ENCODE data around the gene RRAD. TPM values are rescaled to one million over a fixed set of nuclear protein-coding genes. Genes with fewer than 3 reads are reported as not detected.
A peak's percentile ranks its signal among the peaks of the same experiment; 100 is the strongest.

RRAD gene
- total RNA-seq, 1 donor from 2014 or later, result 32.9 TPM

DNA sequence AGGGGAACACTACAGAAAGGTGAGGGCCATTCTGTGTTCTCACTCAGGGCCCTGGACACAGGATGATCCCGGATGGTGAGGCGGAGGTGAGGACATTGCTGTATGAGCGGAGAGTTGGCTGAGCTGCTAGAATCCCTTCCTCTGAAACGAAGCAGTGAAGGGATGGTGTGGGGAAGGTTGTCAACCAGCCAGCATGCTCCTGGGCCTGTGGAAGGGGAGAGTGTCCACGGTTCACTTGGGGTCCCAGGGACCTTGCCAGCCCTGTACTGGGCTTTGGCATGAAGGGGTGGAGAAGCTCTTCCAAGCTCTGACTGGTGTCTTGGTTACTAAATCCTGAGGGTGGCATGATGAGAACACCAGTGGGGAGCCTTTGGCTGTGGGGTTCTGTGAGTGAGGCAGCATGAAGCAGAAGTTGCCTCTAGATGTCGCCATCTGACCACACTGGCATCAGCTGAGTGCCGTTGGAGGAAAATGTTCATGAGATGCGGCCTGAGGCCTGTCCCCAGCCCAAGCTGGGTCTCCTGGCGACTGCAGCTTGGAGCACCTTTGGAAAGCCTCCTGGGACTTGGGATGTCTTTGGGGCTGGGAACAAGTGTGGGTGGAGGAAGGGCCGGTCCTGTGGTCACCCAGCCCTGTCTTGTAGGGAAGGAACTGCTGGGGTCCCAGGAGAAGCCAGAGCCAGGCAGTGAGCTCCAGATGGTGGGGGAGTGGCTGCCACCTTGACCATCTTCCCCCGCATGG, 30.2 kb downstream of the RRAD start:
- Histone ChIP-seq H3K27me3 (ENCODE audit: control insufficient read depth, insufficient read depth, low read length) (no peaks in the 10 kb centered on the region), H3K36me3 (ENCODE audit: control insufficient read depth, insufficient read depth, low read length) (no peaks in the 10 kb centered on the region), H3K4me3 (ENCODE audit: low read depth, low read length) (no peak overlapping the region)
- TF ChIP-seq, protein P1, sequence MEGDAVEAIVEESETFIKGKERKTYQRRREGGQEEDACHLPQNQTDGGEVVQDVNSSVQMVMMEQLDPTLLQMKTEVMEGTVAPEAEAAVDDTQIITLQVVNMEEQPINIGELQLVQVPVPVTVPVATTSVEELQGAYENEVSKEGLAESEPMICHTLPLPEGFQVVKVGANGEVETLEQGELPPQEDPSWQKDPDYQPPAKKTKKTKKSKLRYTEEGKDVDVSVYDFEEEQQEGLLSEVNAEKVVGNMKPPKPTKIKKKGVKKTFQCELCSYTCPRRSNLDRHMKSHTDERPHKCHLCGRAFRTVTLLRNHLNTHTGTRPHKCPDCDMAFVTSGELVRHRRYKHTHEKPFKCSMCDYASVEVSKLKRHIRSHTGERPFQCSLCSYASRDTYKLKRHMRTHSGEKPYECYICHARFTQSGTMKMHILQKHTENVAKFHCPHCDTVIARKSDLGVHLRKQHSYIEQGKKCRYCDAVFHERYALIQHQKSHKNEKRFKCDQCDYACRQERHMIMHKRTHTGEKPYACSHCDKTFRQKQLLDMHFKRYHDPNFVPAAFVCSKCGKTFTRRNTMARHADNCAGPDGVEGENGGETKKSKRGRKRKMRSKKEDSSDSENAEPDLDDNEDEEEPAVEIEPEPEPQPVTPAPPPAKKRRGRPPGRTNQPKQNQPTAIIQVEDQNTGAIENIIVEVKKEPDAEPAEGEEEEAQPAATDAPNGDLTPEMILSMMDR (IDR thresholded peaks at IDR 0.05; ENCODE audit: insufficient read depth, low read length, poor library complexity, severe bottlenecking), result peak; percentile 88
- DNase-seq (ENCODE audit: low read depth), result no peak

DNA sequence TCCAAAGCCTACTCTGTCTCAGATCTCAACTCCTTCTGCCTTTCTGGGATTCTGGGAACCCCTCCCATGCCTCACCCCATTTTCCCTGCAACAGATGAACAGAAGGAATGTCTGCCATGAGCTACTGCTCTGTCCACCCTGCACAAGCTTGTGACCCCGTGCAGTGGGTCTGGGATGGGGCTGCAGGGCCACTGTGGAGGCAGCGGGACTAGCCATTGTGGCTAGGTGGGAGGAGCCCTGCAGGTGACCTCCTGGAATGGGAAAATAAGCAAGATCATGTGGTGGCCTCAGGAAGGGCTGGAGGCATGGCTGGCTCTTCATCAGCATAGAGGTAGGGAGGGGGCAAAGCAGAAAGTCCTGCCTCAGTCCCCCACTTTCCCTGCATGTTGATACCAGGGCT, 31.3 kb downstream of the RRAD start:
- no peak for DNase-seq (ENCODE audit: low read depth)
- H3K27me3 ChIP-seq (ENCODE audit: control insufficient read depth, insufficient read depth, low read length), result no peaks in the 10 kb centered on the region
- TF ChIP-seq, protein P1 (IDR thresholded peaks at IDR 0.05; ENCODE audit: insufficient read depth, low read length, poor library complexity, severe bottlenecking), result no peak
- no peaks in the 10 kb centered on the region for H3K36me3 ChIP-seq (ENCODE audit: control insufficient read depth, insufficient read depth, low read length)
- H3K4me3 ChIP-seq (ENCODE audit: low read depth, low read length), result no peak overlapping the region

DNA sequence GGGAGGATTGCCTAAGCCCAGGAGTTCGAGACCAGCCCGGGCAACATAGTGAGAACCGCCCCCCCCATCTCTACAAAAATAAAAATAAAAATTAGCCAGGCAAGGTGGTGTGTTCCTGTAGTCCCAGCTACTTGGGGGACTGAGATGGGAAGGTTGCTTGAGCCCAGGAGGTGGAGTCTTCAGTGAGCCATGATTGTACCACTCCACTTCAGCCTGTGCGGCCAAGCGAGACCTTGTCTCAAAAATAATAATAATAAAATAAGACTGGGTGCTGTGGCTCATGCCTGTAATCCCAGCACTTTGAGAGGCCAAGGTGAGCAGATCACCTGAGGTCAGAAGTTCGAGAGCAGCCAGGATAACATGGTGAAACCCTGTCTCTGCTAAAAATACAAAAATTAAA, 33.5 kb downstream of the RRAD start:
- TF ChIP-seq, protein P1 (IDR thresholded peaks at IDR 0.05; ENCODE audit: insufficient read depth, low read length, poor library complexity, severe bottlenecking), result no peak
- Histone ChIP-seq H3K27me3 (ENCODE audit: control insufficient read depth, insufficient read depth, low read length) (no peaks in the 10 kb centered on the region), H3K36me3 (ENCODE audit: control insufficient read depth, insufficient read depth, low read length) (no peaks in the 10 kb centered on the region), H3K4me3 (ENCODE audit: low read depth, low read length) (no peak overlapping the region)
- DNase-seq (ENCODE audit: low read depth), result no peak

DNA sequence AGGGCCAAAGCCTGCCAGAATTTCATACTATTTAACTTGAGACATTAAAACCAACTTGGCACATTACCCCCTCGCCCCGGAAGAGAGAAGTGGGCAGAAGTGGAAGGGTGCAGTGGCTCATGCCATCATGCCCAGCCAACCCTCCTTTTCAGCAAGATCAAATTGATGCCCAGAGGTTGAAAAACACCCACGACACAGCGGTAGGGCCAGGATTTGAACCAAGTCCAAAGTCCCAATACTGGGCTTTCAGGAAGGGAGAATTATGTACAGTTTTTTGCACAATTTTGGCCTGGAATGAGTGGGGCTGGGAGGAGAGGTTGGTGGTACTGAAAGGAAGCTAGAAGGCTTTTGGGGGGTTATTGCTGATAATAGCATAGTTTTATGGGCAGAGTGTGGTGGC, 34.0 kb downstream of the RRAD start:
- DNase-seq (ENCODE audit: low read depth), result no peak
- H3K36me3 ChIP-seq (ENCODE audit: control insufficient read depth, insufficient read depth, low read length), result no peaks in the 10 kb centered on the region
- TF ChIP-seq, protein P1 (IDR thresholded peaks at IDR 0.05; ENCODE audit: insufficient read depth, low read length, poor library complexity, severe bottlenecking), result no peak
- H3K27me3 ChIP-seq (ENCODE audit: control insufficient read depth, insufficient read depth, low read length), result no peaks in the 10 kb centered on the region
- no peak overlapping the region for H3K4me3 ChIP-seq (ENCODE audit: low read depth, low read length)

DNA sequence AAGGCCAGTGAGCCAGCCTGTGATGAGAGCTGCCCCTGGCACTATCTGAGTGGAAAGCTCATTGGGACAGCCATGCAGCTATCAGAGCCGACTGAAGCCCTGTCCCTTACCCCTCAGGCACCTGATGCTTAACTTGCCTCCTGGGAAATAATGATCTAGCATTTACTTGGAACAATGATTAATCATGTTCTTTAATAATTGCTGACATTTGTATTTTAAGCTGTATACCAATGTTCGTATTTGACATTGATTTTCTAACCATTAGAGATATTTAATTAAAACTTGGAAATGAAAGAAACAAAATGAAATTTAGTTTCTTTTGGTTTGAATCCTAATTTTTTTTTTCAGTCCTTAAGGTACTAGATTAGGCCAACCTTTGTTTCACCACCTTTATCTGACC, 34.5 kb downstream of the RRAD start:
- TF ChIP-seq, protein P1 (IDR thresholded peaks at IDR 0.05; ENCODE audit: insufficient read depth, low read length, poor library complexity, severe bottlenecking), result no peak
- no peak for DNase-seq (ENCODE audit: low read depth)
- Histone ChIP-seq H3K4me3 (ENCODE audit: low read depth, low read length) (no peak overlapping the region), H3K36me3 (ENCODE audit: control insufficient read depth, insufficient read depth, low read length) (no peaks in the 10 kb centered on the region), H3K27me3 (ENCODE audit: control insufficient read depth, insufficient read depth, low read length) (no peaks in the 10 kb centered on the region)

DNA sequence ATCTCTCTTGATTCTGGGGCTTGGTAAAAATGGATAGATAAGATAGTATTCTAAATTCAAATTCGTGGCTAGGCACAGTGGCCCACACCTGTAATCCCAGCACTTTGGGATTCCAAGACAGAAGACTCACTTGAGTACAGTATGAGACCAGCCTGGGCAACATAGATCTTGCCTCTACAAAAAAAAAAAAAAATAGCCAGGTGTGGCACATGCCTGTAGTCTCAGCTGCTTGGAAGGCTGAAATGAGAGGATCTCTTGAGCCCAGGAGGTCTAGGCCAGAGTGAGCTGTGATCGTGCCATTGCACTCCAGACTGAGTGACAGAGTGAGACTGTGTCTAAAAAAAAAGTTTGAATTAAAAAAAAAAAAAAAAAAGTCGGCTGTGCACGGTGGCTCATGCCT, 35.7 kb downstream of the RRAD start:
- H3K27me3 ChIP-seq (ENCODE audit: control insufficient read depth, insufficient read depth, low read length), result no peaks in the 10 kb centered on the region
- H3K4me3 ChIP-seq (ENCODE audit: low read depth, low read length), result no peak overlapping the region
- H3K36me3 ChIP-seq (ENCODE audit: control insufficient read depth, insufficient read depth, low read length), result no peaks in the 10 kb centered on the region
- TF ChIP-seq, protein P1 (IDR thresholded peaks at IDR 0.05; ENCODE audit: insufficient read depth, low read length, poor library complexity, severe bottlenecking), result no peak
- DNase-seq (ENCODE audit: low read depth), result no peak

All from kidney epithelial cell (primary cell).